HepG2 (cell line): ENCODE measurements around the gene PAXIP1. TPM values are rescaled to one million over a fixed set of nuclear protein-coding genes. Genes with fewer than 3 reads are reported as not detected.

Source experiments
- ARID3A ChIP-seq: IDR thresholded peaks from 2 replicates; pipeline ENCODE4 v1.6.1; 2012; ENCODE audit warnings: low read depth, low read length, improper control_type of control experiment
- ATF7 ChIP-seq, 2 experiments: fragments of 450-650 bp in 1 of 2; sonication (generic) in 1 of 2; formaldehyde crosslinking in 1 of 2; IDR thresholded peaks; 2 replicates each; pipeline versions ENCODE4 v1.4.0 to v1.6.1; 2016 to 2020; ENCODE audit warnings: antibody characterized with exemption in 1 of 2, mild to moderate bottlenecking in 1 of 2, missing genetic modification reagents in 1 of 2
- BORCS8-MEF2B ChIP-seq: sonication (generic); formaldehyde crosslinking; IDR thresholded peaks from 2 replicates; pipeline ENCODE4 v1.8.0; 2022; ENCODE audit warnings: mild to moderate bottlenecking, missing genetic modification reagents
- BRD4 ChIP-seq: sonication (generic); formaldehyde crosslinking; IDR thresholded peaks from 2 replicates; pipeline ENCODE4 v1.4.0; 2020; ENCODE audit warnings: missing genetic modification reagents
- ERF ChIP-seq: IDR thresholded peaks from 2 replicates; pipeline ENCODE4 v1.6.1; 2018; ENCODE audit warnings: missing biosample characterization, missing genetic modification reagents
- GATAD2A ChIP-seq: IDR thresholded peaks from 2 replicates; pipeline ENCODE4 v1.6.1; 2016
- HOXD1 ChIP-seq: sonication (generic); formaldehyde crosslinking; IDR thresholded peaks from 2 replicates; pipeline ENCODE4 v1.5.0; 2020; ENCODE audit warnings: missing genetic modification reagents
- IRX3 ChIP-seq: sonication (generic); formaldehyde crosslinking; IDR thresholded peaks from 2 replicates; pipeline ENCODE4 v1.8.1; 2023; ENCODE audit warnings: mild to moderate bottlenecking, low read depth, missing genetic modification reagents, borderline replicate concordance
- MAZ ChIP-seq, 2 experiments: sonication (generic) in 1 of 2; formaldehyde crosslinking in 1 of 2; IDR thresholded peaks; 2 replicates each; pipeline versions ENCODE4 v1.5.0 to v1.6.1; 2012 to 2020; ENCODE audit warnings: low read depth in 2 of 2, mild to moderate bottlenecking in 2 of 2, borderline replicate concordance in 1 of 2, improper control_type of control experiment in 1 of 2, low read length in 1 of 2, missing genetic modification reagents in 1 of 2, moderate library complexity in 1 of 2
- NONO ChIP-seq, 2 experiments: fragments of 450-650 bp in 1 of 2; sonication (generic) in 1 of 2; formaldehyde crosslinking in 1 of 2; IDR thresholded peaks in 1 of 2; conservative IDR thresholded peaks in 1 of 2; 2 replicates each; pipeline versions ENCODE4 v1.6.1 to v1.8.0; 2017 to 2022; ENCODE audit warnings: mild to moderate bottlenecking in 1 of 2, missing genetic modification reagents in 1 of 2, moderate library complexity in 1 of 2
- PAX8 ChIP-seq: sonication (generic); formaldehyde crosslinking; IDR thresholded peaks from 2 replicates; pipeline ENCODE4 v1.8.0; 2022; ENCODE audit warnings: mild to moderate bottlenecking, missing genetic modification reagents, borderline replicate concordance
- SNAPC5 ChIP-seq: sonication (generic); formaldehyde crosslinking; IDR thresholded peaks from 2 replicates; pipeline ENCODE4 v1.8.1; 2023; ENCODE audit warnings: mild to moderate bottlenecking, missing genetic modification reagents, borderline replicate concordance
- ZNF280D ChIP-seq: sonication (generic); formaldehyde crosslinking; IDR thresholded peaks from 2 replicates; pipeline ENCODE4 v1.5.1; 2020; ENCODE audit warnings: mild to moderate bottlenecking, missing genetic modification reagents
- ZNF496 ChIP-seq: sonication (generic); formaldehyde crosslinking; IDR thresholded peaks from 2 replicates; pipeline ENCODE4 v1.8.1; 2023; ENCODE audit warnings: mild to moderate bottlenecking, moderate library complexity, missing genetic modification reagents; ENCODE audit not compliant: insufficient replicate concordance
- ZNF557 ChIP-seq: sonication (generic); formaldehyde crosslinking; IDR thresholded peaks from 2 replicates; pipeline ENCODE4 v1.4.0; 2020; ENCODE audit warnings: missing genetic modification reagents
- ZNF660 ChIP-seq: sonication (generic); formaldehyde crosslinking; IDR thresholded peaks from 2 replicates; pipeline ENCODE4 v1.5.1; 2020; ENCODE audit warnings: mild to moderate bottlenecking, low read depth, missing genetic modification reagents, borderline replicate concordance
- ZNF704 ChIP-seq: sonication (generic); formaldehyde crosslinking; IDR thresholded peaks from 2 replicates; pipeline ENCODE4 v1.8.1; 2023; ENCODE audit warnings: mild to moderate bottlenecking, inconsistent platforms, moderate library complexity, missing genetic modification reagents, borderline replicate concordance
- ZNF766 ChIP-seq: sonication (generic); formaldehyde crosslinking; IDR thresholded peaks from 2 replicates; pipeline ENCODE4 v1.5.0; 2020; ENCODE audit warnings: missing genetic modification reagents, borderline replicate concordance
- ZSCAN31 ChIP-seq: sonication (generic); formaldehyde crosslinking; IDR thresholded peaks from 2 replicates; pipeline ENCODE4 v1.5.0; 2020; ENCODE audit warnings: low read depth, mild to moderate bottlenecking, missing genetic modification reagents
- polyA plus RNA-seq, 8 experiments: library from polyadenylated mRNA; depleted of rRNA in 3 of 8; stranded (reverse) in 7 of 8; unstranded in 1 of 8; fragments of >200 nt; fragmentation: Illumina TruSeq in 4 of 8; extraction: Trizol in 4 of 8; gene quantifications; 2 replicates each; pipeline versions ENCODE4 v1.2.1 to v1.2.3, GENCODE V29; 2011 to 2016; ENCODE audit warnings: low read depth in 4 of 8, missing spikeins in 1 of 8, mixed read lengths in 1 of 8; ENCODE audit not compliant: insufficient read depth in 1 of 8
- total RNA-seq, 5 experiments: library from RNA; depleted of rRNA; stranded (reverse); fragments of >200 nt; fragmentation: Illumina TruSeq; extraction: Trizol; gene quantifications; 2 replicates each; pipeline ENCODE4 v1.2.3, GENCODE V29; 2016; ENCODE audit warnings: low read depth in 1 of 5
- TF ChIP-seq, protein P1 (sequence below): sonication (generic); formaldehyde crosslinking; conservative IDR thresholded peaks from 2 replicates; pipeline ENCODE4 v1.4.0; 2020; ENCODE audit warnings: mild to moderate bottlenecking, missing genetic modification reagents, moderate library complexity

The PAXIP1 gene
- total and polyA plus RNA-seq, 2 of the 13 experiments (the other 11 are each of a cell fraction or from before 2014, with no cell fraction given) = 11.6 to 16.2 TPM

GRCh38 chr7:155003092-155003375 is at the start of gene PAXIP1 (continued):
- TF ChIP-seq, protein P1, sequence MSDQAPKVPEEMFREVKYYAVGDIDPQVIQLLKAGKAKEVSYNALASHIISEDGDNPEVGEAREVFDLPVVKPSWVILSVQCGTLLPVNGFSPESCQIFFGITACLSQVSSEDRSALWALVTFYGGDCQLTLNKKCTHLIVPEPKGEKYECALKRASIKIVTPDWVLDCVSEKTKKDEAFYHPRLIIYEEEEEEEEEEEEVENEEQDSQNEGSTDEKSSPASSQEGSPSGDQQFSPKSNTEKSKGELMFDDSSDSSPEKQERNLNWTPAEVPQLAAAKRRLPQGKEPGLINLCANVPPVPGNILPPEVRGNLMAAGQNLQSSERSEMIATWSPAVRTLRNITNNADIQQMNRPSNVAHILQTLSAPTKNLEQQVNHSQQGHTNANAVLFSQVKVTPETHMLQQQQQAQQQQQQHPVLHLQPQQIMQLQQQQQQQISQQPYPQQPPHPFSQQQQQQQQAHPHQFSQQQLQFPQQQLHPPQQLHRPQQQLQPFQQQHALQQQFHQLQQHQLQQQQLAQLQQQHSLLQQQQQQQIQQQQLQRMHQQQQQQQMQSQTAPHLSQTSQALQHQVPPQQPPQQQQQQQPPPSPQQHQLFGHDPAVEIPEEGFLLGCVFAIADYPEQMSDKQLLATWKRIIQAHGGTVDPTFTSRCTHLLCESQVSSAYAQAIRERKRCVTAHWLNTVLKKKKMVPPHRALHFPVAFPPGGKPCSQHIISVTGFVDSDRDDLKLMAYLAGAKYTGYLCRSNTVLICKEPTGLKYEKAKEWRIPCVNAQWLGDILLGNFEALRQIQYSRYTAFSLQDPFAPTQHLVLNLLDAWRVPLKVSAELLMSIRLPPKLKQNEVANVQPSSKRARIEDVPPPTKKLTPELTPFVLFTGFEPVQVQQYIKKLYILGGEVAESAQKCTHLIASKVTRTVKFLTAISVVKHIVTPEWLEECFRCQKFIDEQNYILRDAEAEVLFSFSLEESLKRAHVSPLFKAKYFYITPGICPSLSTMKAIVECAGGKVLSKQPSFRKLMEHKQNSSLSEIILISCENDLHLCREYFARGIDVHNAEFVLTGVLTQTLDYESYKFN (CRISPR knock-in tag) = no peak
- TF ChIP-seq ZNF766 (CRISPR knock-in tag) (no peak), ZNF496 (CRISPR knock-in tag) (no peak), ZSCAN31 (CRISPR knock-in tag) (peak; percentile 17; the same call in 1 of the 2 replicates), BRD4 (CRISPR knock-in tag) (no peak), ATF7 (IDR thresholded peaks at IDR 0.05) (peak; percentile 42; the same call in 1 of the 2 replicates), ATF7 (CRISPR knock-in tag; IDR thresholded peaks at IDR 0.05) (no peak), ERF (CRISPR knock-in tag) (no peak), ARID3A (no peak), HOXD1 (no peak), MAZ (IDR thresholded peaks at IDR 0.05; ENCODE audit: borderline replicate concordance, low read depth, low read length) (no peak), MAZ (CRISPR knock-in tag; IDR thresholded peaks at IDR 0.05; ENCODE audit: low read depth) (peak; percentile 33; the same call in 1 of the 2 replicates), ZNF660 (CRISPR knock-in tag) (no peak), NONO (IDR thresholded peaks at IDR 0.05) (0 out of 2 replicates have a peak, but pooled peaks have one; percentile 55), NONO (CRISPR knock-in tag; conservative IDR thresholded peaks at IDR 0.05) (no peak; the same call in 1 of the 2 replicates), SNAPC5 (CRISPR knock-in tag) (no peak), IRX3 (CRISPR knock-in tag) (no peak; the same call in 1 of the 2 replicates), PAX8 (no peak), BORCS8-MEF2B (CRISPR knock-in tag) (no peak), ZNF280D (CRISPR knock-in tag) (no peak), GATAD2A (CRISPR knock-in tag) (no peak), ZNF704 (CRISPR knock-in tag) (no peak), ZNF557 (no peak)
